Effector memory CD8-positive, alpha-beta T cell (primary cell): Measurements from ENCODE around the gene HSD17B2.
A peak's percentile ranks its signal among the peaks of the same experiment; 100 is the strongest.

Source experiments
- ATAC-seq: fragments of 150-1000 bp; cut with Tn5 transposase; replicated peaks from 2 replicates; pipeline ENCODE4 v1.10.0; 2021; ENCODE audit warnings: mild to moderate bottlenecking, moderate library complexity
- DNase-seq, 3 experiments: peaks; one replicate each; pipeline ENCODE4 v3.0.0; 2021
- H3K27ac Mint-ChIP-seq, 2 donors: one replicate each; pipeline ENCODE4 v1.8.0; 2022; ENCODE audit warnings: mild to moderate bottlenecking in 2 of 2, mixed read lengths in 2 of 2, moderate library complexity in 2 of 2
- H3K27me3 Mint-ChIP-seq, 2 donors: one replicate each; pipeline ENCODE4 v1.8.0; 2022; ENCODE audit warnings: mixed read lengths in 2 of 2
- H3K36me3 Mint-ChIP-seq: one replicate; pipeline ENCODE4 v1.8.0; 2022; ENCODE audit warnings: mild to moderate bottlenecking, moderate library complexity, mixed read lengths; ENCODE audit not compliant: insufficient read depth
- H3K4me1 Mint-ChIP-seq, 2 donors: one replicate each; pipeline ENCODE4 v1.8.0; 2022; ENCODE audit warnings: low read depth in 2 of 2, mixed read lengths in 2 of 2
- H3K4me3 Mint-ChIP-seq, 2 donors: one replicate each; pipeline ENCODE4 v1.8.0; 2022; ENCODE audit warnings: mild to moderate bottlenecking in 2 of 2, mixed read lengths in 2 of 2, moderate library complexity in 2 of 2
- H3K9me3 Mint-ChIP-seq, 2 donors: one replicate each; pipeline ENCODE4 v1.8.0; 2022; ENCODE audit warnings: mixed read lengths in 2 of 2

Gene HSD17B2

GRCh38 chr16:82046941-82047340, 11.9 kb downstream of the HSD17B2 start:
- Mint-ChIP-seq H3K4me3 (no peak overlapping the region), H3K27ac (no peak overlapping the region), H3K9me3 (no peaks in the 10 kb centered on the region), H3K27me3 (peaks cover 6 to 33% of the 10 kb centered on the region in 2 donors), H3K36me3 (no peaks in the 10 kb centered on the region), H3K4me1 (no peaks in the 10 kb centered on the region)
- DNase-seq = no peak
- no peak for ATAC-seq

- H3K27ac Mint-ChIP-seq = no peak overlapping the region
- H3K36me3 Mint-ChIP-seq = no peaks in the 10 kb centered on the region
- H3K4me1 Mint-ChIP-seq = no peaks in the 10 kb centered on the region
- DNase-seq (no peak), ATAC-seq (no peak)
- H3K27me3 Mint-ChIP-seq = peaks cover 6 to 38% of the 10 kb centered on the region in 2 donors
- H3K9me3 Mint-ChIP-seq = no peaks in the 10 kb centered on the region
- H3K4me3 Mint-ChIP-seq = no peak overlapping the region
Measured at GRCh38 chr16:82047374-82047773, 12.3 kb downstream of the HSD17B2 start.

- no peak for ATAC-seq
- no peak overlapping the region for H3K4me3 Mint-ChIP-seq
Measured at GRCh38 chr16:82047787-82048186, 12.7 kb downstream of the HSD17B2 start.

GRCh38 chr16:82049484-82049883, 14.4 kb downstream of the HSD17B2 start:
- H3K27ac Mint-ChIP-seq = no peak overlapping the region
- peaks cover 6 to 53% of the 10 kb centered on the region in 2 donors for H3K27me3 Mint-ChIP-seq
- H3K4me3 Mint-ChIP-seq = no peak overlapping the region
- no peak for ATAC-seq
- no peak for DNase-seq
- no peaks in the 10 kb centered on the region for H3K9me3 Mint-ChIP-seq
- H3K36me3 Mint-ChIP-seq = no peaks in the 10 kb centered on the region
- H3K4me1 Mint-ChIP-seq = no peaks in the 10 kb centered on the region

More at GRCh38 chr16:82047787-82048186, 12.7 kb downstream of the HSD17B2 start:
- DNase-seq = no peak
- Mint-ChIP-seq H3K27me3 (peaks cover 6 to 42% of the 10 kb centered on the region in 2 donors), H3K4me1 (no peaks in the 10 kb centered on the region), H3K27ac (no peak overlapping the region), H3K9me3 (no peaks in the 10 kb centered on the region), H3K36me3 (no peaks in the 10 kb centered on the region)

GRCh38 chr16:82050506-82050905, 15.5 kb downstream of the HSD17B2 start:
- Mint-ChIP-seq H3K4me3 (no peak overlapping the region), H3K4me1 (no peaks in the 10 kb centered on the region), H3K27ac (no peak overlapping the region), H3K36me3 (no peaks in the 10 kb centered on the region), H3K27me3 (peaks cover 6 to 61% of the 10 kb centered on the region in 2 donors), H3K9me3 (no peaks in the 10 kb centered on the region)
- ATAC-seq (no peak), DNase-seq (no peak)

GRCh38 chr16:82050909-82051357, 15.9 kb downstream of the HSD17B2 start:
- H3K27me3 Mint-ChIP-seq = peaks cover 2 to 65% of the 10 kb centered on the region in 2 donors
- no peaks in the 10 kb centered on the region for H3K4me1 Mint-ChIP-seq
- no peaks in the 10 kb centered on the region for H3K9me3 Mint-ChIP-seq
- DNase-seq (no peak), ATAC-seq (no peak)
- no peak overlapping the region for H3K27ac Mint-ChIP-seq
- H3K4me3 Mint-ChIP-seq = no peak overlapping the region
- H3K36me3 Mint-ChIP-seq = no peaks in the 10 kb centered on the region

- ATAC-seq (no peak), DNase-seq (no peak)
- H3K36me3 Mint-ChIP-seq = no peaks in the 10 kb centered on the region
- H3K9me3 Mint-ChIP-seq = no peaks in the 10 kb centered on the region
- no peak overlapping the region for H3K27ac Mint-ChIP-seq
- no peaks in the 10 kb centered on the region for H3K4me1 Mint-ChIP-seq
- H3K27me3 Mint-ChIP-seq = peaks cover 0 to 70% of the 10 kb centered on the region in 2 donors
- no peak overlapping the region for H3K4me3 Mint-ChIP-seq
Measured at GRCh38 chr16:82051656-82052055, 16.6 kb downstream of the HSD17B2 start.

- DNase-seq (no peak), ATAC-seq (no peak)
- Mint-ChIP-seq H3K27me3 (peaks cover 2 to 57% of the 10 kb centered on the region in 2 donors), H3K9me3 (no peaks in the 10 kb centered on the region), H3K4me3 (no peak overlapping the region), H3K4me1 (no peaks in the 10 kb centered on the region), H3K36me3 (no peaks in the 10 kb centered on the region), H3K27ac (no peak overlapping the region)
Measured at GRCh38 chr16:82055117-82055516, 20.1 kb downstream of the HSD17B2 start.

GRCh38 chr16:82055728-82056549, 20.9 kb downstream of the HSD17B2 start:
- H3K27me3 Mint-ChIP-seq = peaks cover 9 to 57% of the 10 kb centered on the region in 2 donors
- DNase-seq (no peak), ATAC-seq (no peak)
- no peak overlapping the region for H3K4me3 Mint-ChIP-seq
- H3K4me1 Mint-ChIP-seq = no peaks in the 10 kb centered on the region
- no peak overlapping the region for H3K27ac Mint-ChIP-seq
- no peaks in the 10 kb centered on the region for H3K36me3 Mint-ChIP-seq
- H3K9me3 Mint-ChIP-seq = no peaks in the 10 kb centered on the region

- DNase-seq = no peak
- no peak for ATAC-seq
- H3K4me3 Mint-ChIP-seq = no peak overlapping the region
- no peaks in the 10 kb centered on the region for H3K36me3 Mint-ChIP-seq
- H3K4me1 Mint-ChIP-seq = no peaks in the 10 kb centered on the region
- no peak overlapping the region for H3K27ac Mint-ChIP-seq
- no peaks in the 10 kb centered on the region for H3K9me3 Mint-ChIP-seq
- H3K27me3 Mint-ChIP-seq = peaks cover 9 to 57% of the 10 kb centered on the region in 2 donors
Measured at GRCh38 chr16:82056550-82056896, 21.5 kb downstream of the HSD17B2 start.

- Mint-ChIP-seq H3K36me3 (no peaks in the 10 kb centered on the region), H3K9me3 (no peaks in the 10 kb centered on the region), H3K27ac (no peak overlapping the region), H3K4me3 (no peak overlapping the region), H3K27me3 (peaks cover 24 to 43% of the 10 kb centered on the region in 2 donors), H3K4me1 (no peaks in the 10 kb centered on the region)
- DNase-seq (no peak), ATAC-seq (no peak)
Measured at GRCh38 chr16:82059161-82059982, 24.3 kb downstream of the HSD17B2 start.

- no peak for DNase-seq
- Mint-ChIP-seq H3K27ac (no peak overlapping the region), H3K4me3 (no peak overlapping the region), H3K9me3 (no peaks in the 10 kb centered on the region), H3K36me3 (no peaks in the 10 kb centered on the region), H3K4me1 (no peaks in the 10 kb centered on the region), H3K27me3 (peaks cover 29 to 42% of the 10 kb centered on the region in 2 donors)
- ATAC-seq = no peak
Measured at GRCh38 chr16:82059983-82060421, 24.9 kb downstream of the HSD17B2 start.

GRCh38 chr16:82061861-82062525, 26.9 kb downstream of the HSD17B2 start:
- Mint-ChIP-seq H3K27ac (no peak overlapping the region), H3K36me3 (no peaks in the 10 kb centered on the region), H3K4me3 (no peak overlapping the region), H3K27me3 (peaks cover 28 to 32% of the 10 kb centered on the region in 2 donors), H3K4me1 (no peaks in the 10 kb centered on the region), H3K9me3 (no peaks in the 10 kb centered on the region)
- DNase-seq (peak in 1 of 3 experiments; percentile 2), ATAC-seq (no peak)
